ENCODE measurements around the gene CCNE1.

Gene CCNE1

DNA sequence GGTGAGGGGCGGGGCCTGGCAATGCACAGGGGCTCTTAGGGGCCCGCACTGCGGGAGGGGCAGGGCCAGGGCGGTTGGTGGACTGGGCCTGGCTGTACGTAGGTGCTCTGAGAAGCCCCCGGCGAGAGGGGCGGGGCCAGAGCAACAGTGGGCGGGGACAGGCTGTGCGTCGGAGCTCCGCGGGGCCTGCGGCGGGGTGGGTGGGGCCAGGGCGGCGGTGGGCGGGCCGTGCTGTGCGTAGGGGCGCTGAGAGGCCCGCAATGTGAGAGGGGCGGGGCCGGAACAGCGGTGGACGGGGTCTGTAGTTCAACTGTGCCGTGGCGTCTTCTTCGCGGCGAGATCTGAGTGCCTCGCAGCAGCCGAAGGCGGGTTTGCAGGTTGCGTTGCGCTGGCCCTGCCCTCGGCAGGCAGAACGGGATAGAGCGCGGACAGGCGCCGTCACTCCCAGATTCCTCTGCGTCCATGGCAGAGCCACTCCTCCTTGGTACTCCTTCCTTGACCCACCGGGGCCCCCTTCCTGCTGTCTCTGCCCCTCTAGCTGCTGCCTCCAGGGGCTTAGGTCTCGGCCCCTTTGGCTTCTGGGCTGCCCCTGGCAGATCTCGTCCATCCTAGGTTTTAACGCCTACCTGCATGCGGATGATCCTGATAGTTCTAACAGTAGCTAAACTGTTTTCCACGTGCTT, 33.2 kb downstream of the CCNE1 start:
- DNase-seq (ENCODE audit: low read depth), result peak; percentile 92

DNA sequence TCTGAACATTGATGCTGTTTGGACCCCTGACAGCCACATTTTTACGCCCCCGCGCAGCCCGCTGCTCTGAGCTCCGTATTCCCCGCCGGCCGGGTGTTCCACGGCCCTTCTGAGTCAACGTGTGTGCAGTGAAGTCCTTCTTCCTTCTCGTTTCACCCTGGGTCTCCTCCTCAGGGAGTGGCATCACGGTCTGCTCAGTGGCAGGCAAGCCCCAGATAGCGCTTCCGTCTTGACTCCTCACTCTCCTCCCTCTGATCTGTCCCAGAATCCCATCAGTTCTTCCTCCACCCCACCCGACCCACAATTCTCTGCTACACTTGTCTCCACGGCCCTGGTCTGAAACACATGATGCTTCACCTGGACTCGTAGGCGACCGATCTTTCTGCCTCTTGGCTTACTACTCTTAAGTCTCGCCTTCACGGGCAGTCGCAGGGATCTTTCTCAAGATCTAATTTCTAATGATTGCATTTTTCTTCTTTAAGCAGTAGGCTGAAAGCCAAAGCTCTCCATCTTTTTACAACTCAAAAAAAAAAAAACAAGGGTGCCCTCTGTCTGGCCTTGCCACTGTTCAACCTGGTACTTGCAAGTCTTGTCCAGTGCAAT, 33.9 kb downstream of the CCNE1 start:
- DNase-seq (ENCODE audit: low read depth), result no peak

DNA sequence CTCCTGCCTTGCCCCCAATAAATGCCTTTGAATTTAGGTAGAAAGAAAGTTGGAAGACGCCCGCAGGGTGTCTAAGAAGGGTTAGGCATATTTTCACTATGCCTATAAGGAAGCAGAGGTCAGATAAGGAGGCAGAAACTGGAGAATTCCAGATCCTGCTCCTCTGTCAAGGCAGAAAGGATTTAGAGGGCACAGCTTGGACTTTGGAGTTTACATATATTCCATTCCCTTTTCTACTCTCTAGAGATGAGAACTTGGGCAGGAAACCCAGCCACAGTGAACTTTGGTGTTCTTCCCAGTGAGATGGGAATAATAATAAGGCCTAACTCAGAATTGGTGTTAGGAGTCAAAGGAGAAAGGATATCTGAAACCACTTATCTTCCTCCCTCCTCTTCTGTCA, 37.4 kb downstream of the CCNE1 start:
- DNase-seq (ENCODE audit: low read depth), result no peak

DNA sequence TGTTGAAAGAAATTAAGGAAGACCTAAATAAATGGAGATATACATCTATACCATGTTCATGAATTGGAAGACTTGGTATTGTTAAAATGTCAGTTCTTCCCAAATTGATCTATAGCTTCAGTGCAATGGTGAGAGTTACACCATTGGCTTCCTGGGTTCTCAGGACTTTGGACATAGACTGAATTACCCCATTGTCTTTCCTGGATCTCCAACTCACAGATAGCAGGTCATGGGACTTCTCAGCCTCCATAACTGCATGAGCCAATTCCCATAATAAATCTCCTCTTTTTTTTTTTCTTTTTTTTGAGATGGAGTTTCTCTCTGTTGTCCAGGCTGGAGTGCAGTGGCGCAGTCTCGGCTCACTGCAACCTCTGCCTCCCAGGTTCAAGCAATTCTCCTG, 38.7 kb downstream of the CCNE1 start:
- DNase-seq (ENCODE audit: low read depth), result no peak

DNA sequence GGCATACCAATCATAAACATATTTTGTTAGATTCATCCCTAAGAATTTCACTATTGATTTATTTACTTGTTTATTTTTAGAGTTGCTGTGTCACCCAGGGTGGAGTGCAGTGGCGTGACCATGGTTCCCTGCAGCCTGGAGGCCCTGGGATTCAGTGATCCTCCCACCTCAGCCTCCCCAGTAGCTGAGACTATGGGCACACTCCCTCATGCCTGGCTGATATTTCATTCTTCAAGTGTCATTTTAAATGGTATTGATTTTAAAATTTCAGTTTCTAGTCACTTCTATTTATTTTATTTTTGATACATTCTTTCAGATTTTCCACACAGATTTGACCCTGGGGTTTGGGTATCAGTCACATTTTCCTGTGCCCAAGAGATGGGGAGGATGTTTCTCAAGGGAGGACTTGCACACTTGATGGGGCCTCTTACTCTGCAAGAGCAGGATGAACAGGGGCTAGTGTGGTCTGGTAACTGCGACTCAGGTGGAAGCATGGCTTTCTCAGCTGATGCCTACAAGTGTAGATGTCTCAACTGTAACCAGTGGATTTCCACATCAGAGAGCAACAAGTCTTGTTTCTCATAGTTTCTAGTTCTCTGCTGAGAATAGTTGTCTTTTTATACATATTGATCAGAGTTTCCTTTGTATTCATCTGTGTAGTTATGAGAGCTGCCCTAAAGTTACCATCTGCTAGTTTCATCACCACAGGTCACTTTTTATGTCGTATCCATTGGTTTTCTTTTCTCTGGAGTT, 40.2 kb downstream of the CCNE1 start:
- DNase-seq (ENCODE audit: low read depth), result no peak

DNA sequence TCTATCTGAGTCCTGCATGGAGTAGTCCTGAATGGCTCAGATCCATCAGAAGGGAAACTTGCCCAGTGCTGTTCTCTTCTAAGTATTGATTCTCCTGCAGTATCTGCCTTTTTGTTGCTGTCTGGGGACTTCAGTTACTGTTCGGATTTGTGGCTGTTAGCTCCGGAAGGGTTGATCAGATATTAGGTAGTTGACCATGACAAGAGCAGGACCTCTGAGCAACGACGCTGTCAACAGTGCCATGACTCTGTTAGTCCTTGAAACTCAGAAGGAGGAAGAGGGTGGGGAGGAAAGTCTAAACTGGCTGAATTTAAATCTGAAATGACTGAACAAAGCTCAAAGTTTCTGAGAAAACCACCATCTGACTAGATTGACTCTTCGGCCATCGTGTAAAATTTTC, 42.2 kb downstream of the CCNE1 start:
- no peak for DNase-seq (ENCODE audit: low read depth)

DNA sequence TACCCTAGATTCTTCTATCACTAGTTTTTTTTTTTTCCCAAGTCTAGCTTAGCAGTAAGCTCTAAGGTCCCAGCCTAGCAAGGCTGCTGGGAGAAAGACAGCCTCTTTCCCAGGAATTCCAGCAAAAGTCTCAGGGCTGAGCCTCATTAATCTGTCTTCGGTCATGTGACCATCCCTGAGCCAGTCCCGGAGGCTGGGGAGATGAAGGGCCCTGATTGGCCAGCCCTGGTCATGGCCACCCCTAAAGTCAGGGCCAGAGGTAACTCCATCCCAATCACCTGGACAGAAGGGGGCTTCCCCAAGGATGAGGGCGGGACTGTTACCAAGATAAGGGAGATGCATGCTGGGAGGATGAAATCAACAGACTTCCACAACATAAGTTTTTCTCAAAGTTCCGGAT, 43.3 kb downstream of the CCNE1 start:
- DNase-seq (ENCODE audit: low read depth), result no peak

DNA sequence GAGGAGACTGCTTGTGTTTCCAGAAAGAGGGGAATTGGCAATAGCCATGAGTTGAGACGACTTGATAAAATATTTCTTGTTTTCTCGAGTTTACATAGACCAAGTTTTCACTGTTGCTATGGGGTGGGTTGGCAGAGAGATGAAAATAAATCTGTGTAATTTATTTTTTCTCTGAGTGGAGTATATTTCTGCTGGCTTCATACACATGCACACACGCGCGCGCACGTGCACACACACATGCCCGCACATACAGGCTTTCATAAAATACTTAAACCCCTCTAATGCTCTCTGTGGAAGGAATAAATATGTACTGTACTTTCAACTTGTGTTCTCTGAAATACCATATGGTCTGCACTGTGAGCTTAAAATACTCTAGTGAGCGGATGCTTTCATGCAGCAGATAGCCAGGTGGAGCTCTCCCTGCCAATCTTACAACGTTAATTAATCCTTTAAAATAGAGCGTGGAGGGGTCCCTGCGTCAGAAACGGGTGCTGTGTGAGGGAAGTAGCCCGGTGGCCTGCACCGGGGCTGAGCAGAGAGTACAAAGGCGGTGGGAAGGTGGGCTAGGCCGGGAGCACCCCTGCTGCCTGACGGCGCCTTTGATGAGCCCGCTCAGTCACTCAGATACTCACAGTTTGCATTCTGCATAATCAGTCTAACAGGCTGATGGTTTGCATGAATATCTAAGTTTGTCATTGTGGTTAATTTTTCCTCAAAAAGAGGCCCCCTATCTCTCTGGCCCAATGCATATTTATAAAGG, 44.1 kb downstream of the CCNE1 start:
- no peak for DNase-seq (ENCODE audit: low read depth)

DNA sequence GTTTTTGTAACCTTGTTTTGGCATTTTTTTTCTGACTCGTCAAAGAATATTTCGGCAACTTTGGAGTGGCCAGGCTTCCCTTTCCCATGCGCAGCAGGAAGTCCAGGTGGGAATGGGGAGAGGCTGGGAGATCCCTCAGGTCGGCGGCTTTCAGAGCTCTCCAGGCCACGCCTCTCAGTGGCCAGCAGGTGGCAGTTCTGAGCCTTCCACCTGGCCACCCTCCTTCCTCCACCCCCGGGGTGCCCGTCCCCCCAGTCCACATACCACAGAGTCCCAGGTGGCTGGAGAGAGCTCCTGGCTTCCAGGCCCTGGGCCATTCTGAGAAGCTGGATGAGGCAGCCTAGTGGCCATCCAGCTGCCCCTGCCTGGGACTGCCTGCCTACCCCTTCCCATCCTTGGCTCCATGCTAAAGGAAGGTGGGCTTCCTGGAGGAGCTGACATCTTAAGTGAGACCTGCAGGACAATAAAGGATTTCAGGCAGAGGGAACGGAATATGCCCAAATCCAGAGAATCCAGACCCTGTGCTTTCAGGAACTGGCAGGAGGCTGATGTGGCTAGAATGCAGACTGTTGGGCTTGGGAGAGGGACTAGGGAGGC, 46.3 kb downstream of the CCNE1 start:
- no peak for DNase-seq (ENCODE audit: low read depth)

DNA sequence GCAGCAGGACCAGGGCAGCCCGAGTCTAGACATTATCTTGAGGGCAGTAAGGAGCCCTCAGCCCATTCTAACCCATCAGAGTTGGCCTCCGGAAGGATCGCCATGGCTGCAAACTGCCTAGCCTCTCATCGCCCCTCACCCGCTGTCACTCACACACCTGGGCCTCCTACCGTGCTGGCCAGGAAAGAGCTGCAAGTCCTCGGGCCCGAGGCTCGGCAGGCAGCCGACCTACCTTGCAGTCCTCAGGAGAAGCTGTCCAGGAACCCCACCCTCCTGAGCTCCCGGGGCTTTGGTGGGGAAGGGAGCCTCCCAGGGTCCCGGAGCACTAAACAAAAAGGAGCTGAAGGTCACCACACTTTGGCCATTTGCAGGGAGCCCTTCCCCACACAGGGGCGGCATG, 46.8 kb downstream of the CCNE1 start:
- no peak for DNase-seq (ENCODE audit: low read depth)

DNA sequence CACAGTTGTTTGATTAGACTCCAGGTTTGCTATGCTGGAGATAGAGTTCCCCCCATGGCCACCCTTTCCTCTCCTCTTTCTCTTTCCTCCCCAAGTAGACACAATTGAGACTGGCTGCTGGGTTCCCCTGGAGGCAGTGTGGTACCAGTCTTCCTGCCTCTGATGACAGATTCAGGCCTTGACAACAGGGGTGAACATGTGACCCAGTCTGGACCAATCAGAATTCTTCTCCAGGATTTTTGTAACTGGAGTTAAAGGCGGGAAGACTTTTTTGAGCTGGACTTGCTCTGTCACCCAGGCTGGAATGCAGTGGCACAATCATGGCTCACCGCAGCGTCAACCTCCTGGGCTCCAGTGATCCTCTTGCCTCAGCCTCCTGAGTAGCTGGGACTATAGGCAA, 48.7 kb downstream of the CCNE1 start:
- no peak for DNase-seq (ENCODE audit: low read depth)

DNA sequence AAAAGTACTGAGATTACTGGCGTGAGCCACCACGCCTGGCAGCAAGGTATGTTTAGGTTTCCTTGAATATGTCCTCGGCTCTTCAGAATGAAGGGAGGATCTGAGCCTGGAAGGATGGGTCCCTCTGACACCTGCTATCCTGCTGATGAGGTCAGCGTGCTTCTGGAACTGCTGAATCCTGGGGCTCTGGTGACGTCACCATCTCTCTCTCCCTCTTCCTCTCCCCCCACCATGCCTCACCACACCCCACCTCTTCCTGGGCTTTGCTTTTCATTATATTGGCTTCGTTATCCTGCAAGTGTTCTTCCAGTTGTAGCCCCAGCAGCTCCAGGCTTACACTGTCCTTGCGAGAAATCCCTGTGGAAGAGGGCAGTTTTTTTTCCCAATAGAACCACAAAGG, 49.8 kb downstream of the CCNE1 start:
- no peak for DNase-seq (ENCODE audit: low read depth)

DNA sequence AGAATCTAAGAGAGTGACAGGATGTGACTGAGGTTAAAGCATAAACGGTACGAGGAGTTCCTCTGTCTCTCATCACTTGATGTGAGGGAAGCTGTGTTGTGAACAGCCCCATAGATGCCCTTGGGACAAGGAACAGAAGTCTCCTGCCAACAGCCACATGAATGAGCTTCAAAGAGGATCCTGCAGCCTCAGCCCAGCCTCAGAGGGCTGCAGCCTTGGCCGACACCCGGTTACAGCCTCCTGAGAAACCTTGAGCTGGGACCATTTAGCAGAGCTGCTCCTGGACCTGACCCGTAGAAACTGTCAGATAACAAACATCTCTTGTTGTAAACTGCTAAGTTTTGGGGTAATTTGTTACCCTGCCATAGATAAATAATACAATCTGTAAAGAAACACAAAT, 54.2 kb downstream of the CCNE1 start:
- DNase-seq (ENCODE audit: low read depth), result no peak

DNA sequence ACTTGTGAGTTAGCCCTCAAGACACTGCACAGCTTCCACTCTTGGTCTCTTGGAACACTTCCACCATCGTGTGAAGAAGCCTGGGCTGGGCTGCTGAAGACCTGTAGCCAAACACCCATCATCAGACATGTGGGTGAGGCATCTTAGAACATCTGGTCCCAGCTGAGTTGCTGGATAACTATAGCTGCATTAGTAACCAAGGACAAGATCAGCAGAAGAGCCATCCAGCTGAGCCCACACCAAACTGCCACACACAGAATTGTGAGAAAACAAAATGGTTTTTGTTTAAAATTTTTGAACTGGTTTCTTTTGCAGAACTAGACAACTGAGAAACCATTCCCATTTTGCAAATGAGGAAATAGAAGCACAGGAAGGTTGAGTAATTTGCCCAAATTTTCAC, 56.2 kb downstream of the CCNE1 start:
- no peak for DNase-seq (ENCODE audit: low read depth)

DNA sequence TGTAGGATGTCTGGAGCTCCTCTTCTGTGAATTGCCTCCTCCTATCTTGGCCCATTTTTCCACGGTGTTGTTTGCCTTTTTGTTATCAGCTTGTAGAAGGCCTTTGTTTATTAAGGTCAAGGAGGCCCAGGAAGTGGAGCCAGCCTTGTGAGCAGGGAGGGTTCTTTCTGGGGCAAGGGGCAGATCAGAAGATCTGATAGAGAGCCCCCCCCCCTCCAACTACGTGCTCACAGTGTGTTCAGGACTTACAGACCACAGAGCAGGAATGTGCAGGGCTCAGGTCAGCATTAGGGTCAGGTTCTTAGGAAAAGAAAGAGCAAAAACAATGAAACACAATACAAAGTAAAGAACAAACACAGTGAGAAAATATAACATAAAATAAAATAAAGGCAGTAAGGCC, 59.4 kb downstream of the CCNE1 start:
- no peak for DNase-seq (ENCODE audit: low read depth)

DNA sequence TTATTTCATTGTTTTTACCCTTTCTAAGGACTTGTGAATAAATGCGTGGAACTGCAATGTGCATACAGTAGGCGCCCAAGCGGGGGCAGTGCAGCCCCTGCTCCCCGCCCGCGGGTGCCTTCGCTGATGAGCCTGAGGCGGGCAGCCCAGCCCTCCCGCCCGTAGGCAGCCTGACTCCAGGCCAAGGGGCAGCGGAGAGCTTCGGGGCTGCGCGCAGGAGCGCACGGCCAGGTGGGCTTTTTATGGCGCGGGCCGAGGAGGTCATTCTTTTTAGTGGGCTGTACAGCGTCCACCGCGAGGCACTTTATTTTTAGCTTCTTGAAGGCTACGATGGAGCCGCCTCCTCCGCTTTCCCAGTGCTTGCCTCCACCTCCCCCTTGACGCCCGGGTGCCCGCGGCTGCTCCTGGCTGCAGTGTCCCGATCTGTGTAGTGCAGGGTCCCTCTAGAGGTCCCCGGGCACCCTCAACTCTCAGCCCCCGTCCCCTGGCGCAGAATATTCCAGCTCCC, 60.5 kb downstream of the CCNE1 start:
- DNase-seq (ENCODE audit: low read depth), result no peak

DNA sequence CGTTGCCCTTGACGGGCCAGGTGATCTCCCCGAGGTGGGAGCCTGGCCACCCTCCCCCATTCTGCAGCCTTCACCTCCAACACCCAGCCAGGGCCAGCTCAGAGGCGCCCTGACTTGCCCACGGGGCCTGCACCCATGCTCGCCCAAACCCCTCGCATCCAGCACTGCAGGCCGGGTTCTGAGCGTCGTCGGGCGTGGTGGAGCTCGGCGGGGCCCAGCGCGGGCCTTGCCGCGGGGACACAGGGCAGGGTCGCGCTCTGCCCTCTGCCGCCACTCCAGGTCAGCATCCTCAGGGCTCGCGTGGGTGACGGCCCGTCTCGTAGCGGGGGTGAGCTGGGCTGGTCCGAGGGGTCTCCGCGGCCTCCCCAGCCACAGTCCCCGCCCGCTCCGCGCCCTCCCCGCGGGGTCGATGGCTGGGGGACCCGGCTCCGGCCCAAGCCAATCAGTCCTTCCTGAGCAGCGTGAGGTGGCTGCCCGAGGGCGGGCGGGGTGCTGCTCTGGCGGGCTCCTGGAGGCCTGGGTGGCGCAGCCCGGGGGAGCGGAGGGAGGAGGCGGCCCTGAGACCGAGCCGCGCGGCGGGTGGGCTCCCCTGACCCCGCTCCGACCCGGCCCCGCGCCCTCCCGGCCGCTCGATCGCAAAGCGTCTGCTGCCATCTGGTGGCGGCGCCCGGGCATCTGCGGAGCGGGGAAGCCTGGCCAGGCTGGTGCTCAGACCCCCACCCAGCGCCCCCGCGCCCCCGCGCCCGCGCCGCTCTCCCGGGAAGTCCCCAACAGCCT, 61.4 kb downstream of the CCNE1 start:
- peak; percentile 60 for DNase-seq (ENCODE audit: low read depth)

Data from stimulated activated CD8-positive, alpha-beta memory T cell treated with anti-CD3 and anti-CD28 coated beads, Interleukin-12 subunit alpha, Interleukin-12 subunit beta, amount 100 ng/mL, for 1 hour (primary cell).